HEK293T (cell line): ENCODE measurements around the gene TMED8.
A peak's percentile ranks its signal among the peaks of the same experiment; 100 is the strongest.

Source experiments
- CTCF ChIA-PET: fragments of 350-600 bp; formaldehyde crosslinking; extraction: SDS; loops from one replicate; lab custom pipeline; 2021; ENCODE audit warnings: antibody characterized with exemption, inconsistent platforms; lab: Yijun Ruan, JAX
- POLR2A ChIA-PET: fragments of 350-600 bp; formaldehyde crosslinking; extraction: SDS; loops from one replicate; lab custom pipeline; 2020; ENCODE audit warnings: antibody characterized with exemption, inconsistent platforms; lab: Yijun Ruan, JAX
- DNase-seq: peaks from one replicate; pipeline ENCODE4 v3.0.0; 2012; ENCODE audit warnings: mixed read lengths; ENCODE audit errors: extremely low spot score
- ARNT ChIP-seq: fragments of 450-650 bp; IDR thresholded peaks from 2 replicates; pipeline ENCODE4 v1.6.1; 2017; ENCODE audit warnings: mild to moderate bottlenecking
- BHLHE40 ChIP-seq: fragments of 450-650 bp; IDR thresholded peaks from 2 replicates; pipeline ENCODE4 v1.6.1; 2016; ENCODE audit warnings: mild to moderate bottlenecking, moderate library complexity, borderline replicate concordance
- CTBP1 ChIP-seq: fragments of 450-650 bp; IDR thresholded peaks from 2 replicates; pipeline ENCODE4 v1.6.1; 2016; ENCODE audit warnings: borderline replicate concordance
- ELF4 ChIP-seq: fragments of 450-650 bp; IDR thresholded peaks from 2 replicates; pipeline ENCODE4 v1.6.1; 2017; ENCODE audit warnings: antibody characterized with exemption
- FOXA1 ChIP-seq: fragments of 450-650 bp; IDR thresholded peaks from 2 replicates; pipeline ENCODE4 v1.6.1; 2016; ENCODE audit warnings: mild to moderate bottlenecking
- FOXK2 ChIP-seq: fragments of 450-650 bp; IDR thresholded peaks from 2 replicates; pipeline ENCODE4 v1.6.1; 2016; ENCODE audit warnings: mild to moderate bottlenecking
- FOXM1 ChIP-seq: fragments of 450-650 bp; IDR thresholded peaks from 2 replicates; pipeline ENCODE4 v1.6.1; 2017; ENCODE audit warnings: mild to moderate bottlenecking, borderline replicate concordance
- HDGF ChIP-seq: fragments of 450-650 bp; IDR thresholded peaks from 2 replicates; pipeline ENCODE4 v1.6.1; 2017; ENCODE audit warnings: antibody characterized with exemption, borderline replicate concordance
- L3MBTL2 ChIP-seq: fragments of 450-650 bp; conservative IDR thresholded peaks from 2 replicates; pipeline ENCODE4 v1.6.1; 2016; ENCODE audit warnings: mild to moderate bottlenecking
- LEF1 ChIP-seq: fragments of 450-650 bp; IDR thresholded peaks from 2 replicates; pipeline ENCODE4 v1.6.1; 2017; ENCODE audit warnings: mild to moderate bottlenecking, borderline replicate concordance
- NFRKB ChIP-seq: fragments of 450-650 bp; IDR thresholded peaks from 2 replicates; pipeline ENCODE4 v1.6.1; 2016; ENCODE audit warnings: mild to moderate bottlenecking, moderate library complexity
- PKNOX1 ChIP-seq: fragments of 450-650 bp; IDR thresholded peaks from 2 replicates; pipeline ENCODE4 v1.6.1; 2016
- SP1 ChIP-seq: fragments of 450-650 bp; IDR thresholded peaks from 2 replicates; pipeline ENCODE4 v1.6.1; 2017
- SUZ12 ChIP-seq: fragments of 450-650 bp; IDR thresholded peaks from 2 replicates; pipeline ENCODE4 v1.6.1; 2016; ENCODE audit warnings: mild to moderate bottlenecking
- TARDBP ChIP-seq: fragments of 450-650 bp; IDR thresholded peaks from 2 replicates; pipeline ENCODE4 v1.6.1; 2016
- ZNF384 ChIP-seq: fragments of 450-650 bp; IDR thresholded peaks from 2 replicates; pipeline ENCODE4 v1.6.1; 2016

The TMED8 gene

GRCh38 chr14:77400216-77400615, 23.3 kb upstream of the TMED8 start:
- ChIA-PET CTCF (no interaction called here), POLR2A (no interaction called here)
- no peak for DNase-seq
- TF ChIP-seq FOXK2 (no peak), CTBP1 (no peak), SP1 (no peak), HDGF (no peak), ZNF384 (no peak), ARNT (no peak), TARDBP (no peak), FOXA1 (no peak), BHLHE40 (no peak), FOXM1 (no peak)

DNA sequence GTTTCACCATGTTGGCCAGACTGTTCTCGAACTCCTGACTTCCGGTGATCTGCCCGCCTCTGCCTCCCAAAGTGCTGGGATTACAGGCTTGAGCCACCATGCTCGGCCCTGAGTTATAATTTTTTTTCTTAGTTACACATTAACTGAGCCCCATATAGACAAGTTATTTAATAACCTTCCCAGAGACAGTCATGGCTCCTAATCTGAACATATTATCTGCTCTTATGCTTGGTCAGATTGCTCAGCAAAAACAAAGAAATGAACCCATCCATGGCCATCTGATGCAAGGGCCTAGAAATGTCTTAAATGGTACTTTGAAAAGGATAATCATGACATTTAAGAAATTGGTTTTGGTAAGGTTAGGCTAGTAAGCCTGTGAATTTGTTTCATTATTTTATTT, 13.3 kb upstream of the TMED8 start:
- no peak for TF ChIP-seq BHLHE40
- no peak for TF ChIP-seq TARDBP
- TF ChIP-seq LEF1 = no peak
- TF ChIP-seq HDGF = no peak
- no peak for DNase-seq
- CTCF ChIA-PET = no interaction called here
- POLR2A ChIA-PET = no interaction called here

DNA sequence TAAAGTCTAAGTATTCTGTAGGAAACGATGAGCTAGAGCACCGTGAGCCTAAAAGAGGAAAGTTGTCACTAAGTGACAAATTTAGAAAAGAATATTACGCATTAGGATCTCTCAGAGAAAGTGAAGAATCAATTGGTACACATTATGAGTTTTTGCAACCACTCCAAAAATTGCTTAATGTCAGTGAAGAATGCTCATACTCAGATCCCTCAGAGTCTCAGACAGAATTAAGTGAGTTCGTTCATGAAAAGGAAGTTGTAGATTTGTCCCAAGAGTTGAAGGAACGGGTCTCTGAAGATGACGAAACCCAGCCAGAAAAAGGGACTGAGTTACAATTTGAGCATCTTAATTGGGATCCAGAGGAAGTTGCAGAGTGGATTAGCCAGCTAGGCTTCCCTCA, 1.8 kb upstream of the TMED8 start:
- TF ChIP-seq NFRKB = no peak
- no peak for TF ChIP-seq SP1
- no peak for TF ChIP-seq TARDBP
- no peak for TF ChIP-seq ARNT
- no peak for TF ChIP-seq CTBP1
- TF ChIP-seq HDGF = no peak
- no peak for TF ChIP-seq SUZ12
- no peak for TF ChIP-seq BHLHE40
- TF ChIP-seq ZNF384 = no peak
- CTCF ChIA-PET = no interaction called here
- POLR2A ChIA-PET = no interaction called here
- DNase-seq = no peak

GRCh38 chr14:77377502-77377844, 579 bp upstream of the TMED8 start:
- TF ChIP-seq HDGF = no peak
- peak; percentile 59 for TF ChIP-seq L3MBTL2
- ChIA-PET POLR2A (interaction anchor here (0.5 to 2.2 kb wide), 16 partner anchors 9 to 143 kb away, joined by 3 to 23 read pairs (median 4); partner anchors contain the start of genes AHSA1, GSTZ1, POMT2 and VIPAS39), CTCF (interaction anchor here (0.5 to 0.6 kb wide), 2 partner anchors 82 to 198 kb away, joined by 3 read pairs; no protein-coding TSS in a partner anchor)
- DNase-seq = no peak

DNA sequence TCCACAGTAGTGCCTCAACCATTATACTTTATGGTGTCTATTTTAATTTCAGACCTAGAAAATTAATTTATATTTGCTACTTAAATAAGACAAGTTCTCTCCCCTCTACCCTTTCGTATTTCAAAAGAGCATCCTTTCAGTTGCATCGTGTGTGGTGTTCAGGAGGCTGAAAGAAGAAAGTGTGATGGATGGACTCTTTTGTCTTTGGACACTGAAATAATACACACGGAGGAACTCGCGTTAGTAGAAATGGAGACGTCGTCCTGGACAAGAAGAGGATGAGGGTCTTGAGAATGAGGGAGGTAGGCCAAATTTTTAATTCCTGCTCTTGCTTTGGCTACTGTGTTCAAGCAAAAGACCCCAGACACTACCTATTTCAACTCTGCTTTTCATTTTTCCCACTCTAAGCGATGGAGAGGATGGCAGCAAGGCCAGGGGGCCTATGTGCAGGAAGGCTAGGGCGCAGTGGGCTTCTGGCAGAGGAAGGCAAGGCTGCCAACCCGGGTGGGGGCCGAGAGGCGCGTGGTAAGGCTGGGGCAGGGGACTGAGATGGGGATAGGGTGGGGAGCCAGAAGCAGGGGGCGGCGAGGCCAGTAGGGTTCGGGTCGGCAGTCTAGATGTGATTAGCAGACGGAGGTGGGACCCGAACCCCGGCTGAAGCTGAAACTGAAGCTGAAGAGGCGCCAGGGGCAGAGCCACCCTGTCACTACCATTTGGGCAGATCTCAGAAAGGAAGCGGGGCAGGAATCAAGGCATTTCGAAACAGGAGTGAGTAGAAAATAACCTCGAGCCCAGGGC, 722 bp downstream of the TMED8 start:
- TF ChIP-seq ELF4 = no peak
- no peak for TF ChIP-seq FOXA1
- peak; percentile 39; the same call in 1 of the 2 replicates for TF ChIP-seq L3MBTL2
- ChIA-PET POLR2A (interaction anchor here (0.9 to 2.2 kb wide), 8 partner anchors 9 to 81 kb away, joined by 3 to 23 read pairs (median 4); partner anchors contain the start of genes AHSA1, GSTZ1, POMT2 and VIPAS39), CTCF (no interaction called here)
- DNase-seq = peak; percentile 31

DNA sequence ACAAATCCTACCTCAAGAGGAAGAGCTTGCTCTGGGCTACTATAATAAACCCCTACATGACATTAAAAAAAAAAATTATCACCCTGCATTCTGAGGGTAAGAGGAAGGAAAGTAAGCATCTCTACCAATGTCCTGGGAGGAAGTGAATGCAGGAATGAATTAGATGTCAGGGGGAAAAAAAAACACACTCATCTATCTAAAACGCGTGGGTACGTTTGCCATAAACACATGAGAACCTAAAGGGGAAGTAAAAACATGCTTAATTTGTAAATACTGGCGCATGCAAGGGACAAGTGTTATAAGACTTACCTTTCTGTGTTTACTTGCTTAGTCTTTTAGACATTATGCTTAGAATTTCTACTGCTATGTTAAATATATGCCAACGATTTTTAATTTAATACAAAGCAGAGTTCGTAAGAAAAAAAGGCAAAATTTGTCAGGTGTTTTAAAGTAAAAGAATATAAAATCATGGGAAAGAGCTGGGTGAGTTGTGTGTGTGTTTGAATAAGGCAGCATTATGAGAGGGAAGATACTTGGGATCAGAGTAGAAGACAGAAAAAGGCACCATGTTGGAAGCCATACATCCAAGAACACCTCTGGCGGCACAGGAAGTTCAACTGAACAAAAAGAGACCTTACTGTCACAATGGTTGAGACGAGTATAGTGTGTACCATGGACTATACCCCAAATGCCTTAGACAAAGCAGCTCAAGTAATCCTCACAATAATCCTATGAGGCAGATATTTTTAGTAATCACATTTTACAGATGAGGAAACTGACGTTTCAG, 1.5 kb downstream of the TMED8 start:
- TF ChIP-seq TARDBP = no peak
- TF ChIP-seq ARNT = no peak
- no peak for TF ChIP-seq CTBP1
- no peak for TF ChIP-seq SUZ12
- TF ChIP-seq FOXK2 = no peak
- no peak for TF ChIP-seq HDGF
- no peak for TF ChIP-seq FOXA1
- TF ChIP-seq LEF1 = no peak
- TF ChIP-seq L3MBTL2 = no peak
- TF ChIP-seq SP1 = no peak
- no peak for TF ChIP-seq BHLHE40
- TF ChIP-seq ZNF384 = no peak
- no peak for TF ChIP-seq ELF4
- TF ChIP-seq PKNOX1 = no peak
- TF ChIP-seq FOXM1 = no peak
- no peak for TF ChIP-seq NFRKB
- DNase-seq = no peak
- POLR2A ChIA-PET = no interaction called here
- CTCF ChIA-PET = no interaction called here

DNA sequence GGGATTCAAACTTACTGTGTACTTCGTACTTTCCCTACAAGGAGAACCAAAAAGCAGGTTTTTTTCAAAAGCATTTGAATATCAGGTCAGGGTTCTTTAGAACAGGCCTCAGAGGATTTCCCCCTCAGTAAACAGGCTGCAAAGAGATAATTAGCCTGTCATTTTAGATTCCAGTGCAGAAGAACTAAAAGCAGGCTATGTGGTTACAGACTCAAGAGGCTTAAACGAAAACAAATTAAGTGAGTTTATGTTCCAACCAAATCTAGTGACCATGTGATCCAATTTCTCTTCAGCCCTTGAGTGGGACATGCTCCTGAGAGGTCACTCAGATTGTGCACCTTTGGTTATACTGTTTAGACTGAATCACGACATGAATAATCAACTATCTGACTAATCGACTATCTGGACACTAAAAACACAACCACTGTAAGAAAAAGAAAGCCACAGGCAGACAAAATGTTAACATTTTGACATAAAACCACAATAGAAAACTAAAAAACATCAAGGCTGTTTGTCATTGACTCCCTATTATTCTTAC, 4.5 kb downstream of the TMED8 start:
- TF ChIP-seq HDGF (no peak), TARDBP (no peak), FOXM1 (no peak), ELF4 (no peak), CTBP1 (no peak), L3MBTL2 (no peak), SUZ12 (no peak), LEF1 (no peak), BHLHE40 (no peak), FOXK2 (no peak), PKNOX1 (no peak), NFRKB (no peak), ARNT (no peak), ZNF384 (no peak), FOXA1 (no peak), SP1 (no peak)
- ChIA-PET CTCF (no interaction called here), POLR2A (no interaction called here)
- no peak for DNase-seq
